AG04449 (cell line): ENCODE results near the gene FXYD3.

ENCODE experiments used
- CTCF ChIA-PET: fragments of 350-600 bp; formaldehyde crosslinking; extraction: SDS; loops from one replicate; lab custom pipeline; 2021; ENCODE audit warnings: antibody characterized with exemption; lab: Yijun Ruan, JAX
- POLR2A ChIA-PET: fragments of 400-600, 350-600 bp; formaldehyde crosslinking; extraction: SDS; loops from one replicate; lab custom pipeline; 2020; ENCODE audit warnings: antibody characterized with exemption, inconsistent platforms; lab: Yijun Ruan, JAX
- DNase-seq: peaks from one replicate; pipeline ENCODE4 v3.0.0-alpha.2; 2010; ENCODE audit warnings: low read depth, low spot score
- H3K4me3 ChIP-seq: 2 replicates; pipeline ENCODE4 v1.5.1; 2011; ENCODE audit warnings: low read depth, mild to moderate bottlenecking, control low read depth, low read length
- TF ChIP-seq, protein P1 (sequence below): IDR thresholded peaks from one replicate; pipeline ENCODE4 v1.5.1; 2011; ENCODE audit warnings: mild to moderate bottlenecking, moderate library complexity, low read length, control low read depth, inconsistent platforms; ENCODE audit not compliant: insufficient read depth; ENCODE audit errors: missing control alignments

Gene FXYD3

DNA sequence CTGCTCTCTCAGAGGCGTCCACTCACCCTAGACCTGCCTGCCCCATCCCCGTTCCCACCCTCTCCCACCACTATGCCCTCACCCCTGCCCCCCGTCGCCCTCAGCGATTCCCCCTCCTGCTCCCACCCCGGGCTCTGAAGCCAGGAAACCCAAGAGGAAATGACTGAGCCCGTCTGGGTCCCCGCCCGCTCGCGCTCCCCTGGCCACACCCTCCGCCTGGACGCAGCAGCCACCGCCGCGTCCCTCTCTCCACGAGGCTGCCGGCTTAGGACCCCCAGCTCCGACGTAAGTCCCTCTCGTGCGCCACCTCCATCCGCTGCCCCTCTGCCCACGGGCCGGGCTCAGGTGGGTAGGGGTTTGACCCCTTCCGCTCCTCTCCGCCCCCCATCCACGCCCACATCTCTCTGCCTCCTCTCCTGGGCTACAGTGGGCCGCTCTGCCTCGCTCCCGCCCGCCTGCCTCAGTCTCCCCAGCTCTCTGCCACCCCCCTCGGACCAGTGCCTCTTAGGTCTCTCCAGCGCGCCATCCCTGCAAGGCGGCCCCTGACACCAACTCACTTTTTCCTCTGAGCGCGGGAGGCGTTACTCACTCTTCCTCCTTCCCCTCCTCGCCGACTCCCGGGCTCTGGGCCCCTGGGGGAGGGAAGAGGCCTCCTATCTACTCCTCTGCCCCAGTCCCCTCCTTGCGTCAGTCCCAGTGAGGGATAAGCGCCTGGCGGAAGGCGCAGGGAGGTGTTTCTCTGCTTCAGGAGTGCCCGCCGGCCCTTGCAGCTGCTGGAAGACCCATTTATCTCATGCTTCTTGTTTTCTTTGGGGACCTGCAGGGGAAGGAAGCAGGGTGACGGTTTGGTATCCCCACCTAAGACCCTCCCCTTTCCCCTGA, 39.1 kb downstream of the FXYD3 start, which contains the start of gene FXYD5:
FXYD5 (plus strand) TSS at position 211 of the 882 bp plus-strand sequence. CDS start 816 bp downstream, outside the sequence.
- ChIA-PET CTCF (interaction anchor here (0.9 to 6.5 kb wide), 15 partner anchors 8 to 115 kb away, joined by 3 to 104 read pairs (median 6); partner anchors contain the start of genes FXYD3, FXYD7 and LGI4), POLR2A (interaction anchor here (2.0 kb wide), 1 partner anchor 13 kb away, joined by 10 read pairs; no protein-coding TSS in a partner anchor)
- DNase-seq, result peak; percentile 29
- peak within 1 kb of the TSS; percentile 89 for H3K4me3 ChIP-seq
- TF ChIP-seq, protein P1, sequence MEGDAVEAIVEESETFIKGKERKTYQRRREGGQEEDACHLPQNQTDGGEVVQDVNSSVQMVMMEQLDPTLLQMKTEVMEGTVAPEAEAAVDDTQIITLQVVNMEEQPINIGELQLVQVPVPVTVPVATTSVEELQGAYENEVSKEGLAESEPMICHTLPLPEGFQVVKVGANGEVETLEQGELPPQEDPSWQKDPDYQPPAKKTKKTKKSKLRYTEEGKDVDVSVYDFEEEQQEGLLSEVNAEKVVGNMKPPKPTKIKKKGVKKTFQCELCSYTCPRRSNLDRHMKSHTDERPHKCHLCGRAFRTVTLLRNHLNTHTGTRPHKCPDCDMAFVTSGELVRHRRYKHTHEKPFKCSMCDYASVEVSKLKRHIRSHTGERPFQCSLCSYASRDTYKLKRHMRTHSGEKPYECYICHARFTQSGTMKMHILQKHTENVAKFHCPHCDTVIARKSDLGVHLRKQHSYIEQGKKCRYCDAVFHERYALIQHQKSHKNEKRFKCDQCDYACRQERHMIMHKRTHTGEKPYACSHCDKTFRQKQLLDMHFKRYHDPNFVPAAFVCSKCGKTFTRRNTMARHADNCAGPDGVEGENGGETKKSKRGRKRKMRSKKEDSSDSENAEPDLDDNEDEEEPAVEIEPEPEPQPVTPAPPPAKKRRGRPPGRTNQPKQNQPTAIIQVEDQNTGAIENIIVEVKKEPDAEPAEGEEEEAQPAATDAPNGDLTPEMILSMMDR, result no peak

DNA sequence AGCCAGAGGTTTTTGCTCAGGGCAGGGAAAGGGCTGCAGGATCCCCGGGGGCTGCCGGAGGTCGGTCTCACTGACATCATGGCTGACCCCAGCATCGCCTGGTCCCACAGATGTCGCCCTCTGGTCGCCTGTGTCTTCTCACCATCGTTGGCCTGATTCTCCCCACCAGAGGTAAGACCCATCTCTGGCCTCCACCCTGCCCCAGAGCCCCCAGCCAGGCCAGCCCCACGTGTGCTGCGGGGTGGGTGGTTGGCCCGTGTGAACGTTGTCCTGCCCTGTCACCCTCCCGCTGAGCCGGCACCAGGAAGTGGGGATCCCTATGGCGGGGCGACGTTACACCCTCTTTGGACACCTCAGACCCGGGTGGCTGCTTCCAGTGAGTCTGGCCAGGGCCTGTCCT, 39.8 kb downstream of the FXYD3 start:
- TF ChIP-seq, protein P1, result no peak
- peak overlapping the region; percentile 89 for H3K4me3 ChIP-seq
- ChIA-PET POLR2A (interaction anchor here (2.0 kb wide), 1 partner anchor 14 kb away, joined by 10 read pairs; no protein-coding TSS in a partner anchor), CTCF (interaction anchor here (0.7 to 6.5 kb wide), 4 partner anchors 13 to 86 kb away, joined by 3 to 104 read pairs (median 14); partner anchors contain the start of genes FXYD7 and LGI4)
- no peak for DNase-seq

DNA sequence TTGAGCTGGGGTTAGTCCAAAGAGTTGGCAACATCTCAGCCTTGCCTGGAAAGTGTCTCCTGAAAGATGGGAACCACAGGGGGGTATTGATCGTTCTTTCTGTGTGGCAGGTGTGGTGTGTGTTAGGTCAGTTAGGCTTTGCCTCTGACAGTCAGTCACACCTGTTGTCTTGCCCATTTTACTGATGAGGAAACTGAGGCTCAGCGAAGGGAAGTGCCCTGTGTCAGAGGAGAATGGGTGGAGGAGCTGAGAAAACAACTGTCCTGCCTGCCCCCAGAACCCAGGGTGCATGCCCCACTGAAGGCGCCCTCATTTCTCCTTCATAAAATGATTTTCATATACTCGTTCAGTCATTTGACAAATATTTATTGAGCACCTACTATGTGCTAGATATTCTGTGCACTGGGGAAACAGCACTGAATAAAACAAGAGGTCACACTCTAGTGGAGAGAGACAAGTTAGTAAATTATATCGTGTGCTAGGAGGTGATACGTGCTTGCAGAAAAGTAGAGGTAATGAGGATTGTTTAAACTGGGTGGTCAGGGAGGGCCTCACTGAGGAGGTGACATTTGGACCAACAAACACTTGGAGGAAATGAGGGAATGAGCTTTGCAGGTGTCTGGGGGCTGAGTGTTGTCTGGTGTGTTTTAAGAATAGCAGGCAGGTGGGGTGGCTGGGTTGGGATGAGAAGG, 40.5 kb downstream of the FXYD3 start:
- TF ChIP-seq, protein P1, result no peak
- CTCF ChIA-PET, result interaction anchor here (0.7 to 6.5 kb wide), 2 partner anchors 13 to 63 kb away, joined by 3 to 104 read pairs; partner anchors contain the start of gene FXYD7
- peak overlapping the region; percentile 89 for H3K4me3 ChIP-seq
- DNase-seq, result no peak
- POLR2A ChIA-PET, result no interaction called here

DNA sequence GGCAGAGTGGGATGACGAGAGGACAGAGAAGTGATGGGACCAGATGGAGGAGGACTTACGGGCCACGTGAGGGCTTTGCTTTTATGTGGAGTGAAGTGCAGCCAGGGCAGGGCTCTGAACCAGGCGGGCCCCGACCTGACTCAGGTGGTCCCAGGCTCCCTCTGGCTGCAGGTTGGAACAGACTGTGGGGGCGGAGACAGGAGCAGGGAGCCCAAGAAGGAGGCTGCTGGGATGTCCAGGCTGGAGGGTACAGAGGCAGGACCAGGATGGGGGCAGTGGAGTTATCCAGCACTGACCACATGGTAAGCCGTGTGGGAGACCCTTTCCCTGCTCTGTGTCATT, 41.0 kb downstream of the FXYD3 start:
- H3K4me3 ChIP-seq, result no peak overlapping the region
- TF ChIP-seq, protein P1, result no peak
- POLR2A ChIA-PET, result interaction anchor here (0.6 kb wide), 1 partner anchor 446 kb away, joined by 3 read pairs; no protein-coding TSS in a partner anchor
- no peak for DNase-seq
- CTCF ChIA-PET, result interaction anchor here (0.6 to 6.5 kb wide), 2 partner anchors 8 to 14 kb away, joined by 3 to 104 read pairs; partner anchors contain the start of gene FXYD7

DNA sequence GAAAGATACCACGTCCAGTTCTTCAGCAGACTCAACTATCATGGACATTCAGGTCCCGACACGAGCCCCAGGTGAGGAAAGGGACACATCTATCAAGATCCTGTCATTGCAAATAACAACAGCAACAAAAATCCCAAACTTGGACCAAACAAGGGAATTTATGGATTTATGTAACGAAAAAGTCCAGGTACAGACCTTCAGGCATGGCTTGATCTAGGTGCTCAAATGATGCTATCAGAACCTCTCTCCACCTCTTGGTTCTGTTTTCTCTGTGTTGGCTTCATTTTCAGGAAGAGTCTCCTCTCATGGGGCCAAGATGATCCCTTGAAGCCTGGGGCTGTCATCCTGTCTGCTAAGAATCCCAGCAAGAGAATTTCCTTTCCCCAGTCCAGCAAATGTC, 41.8 kb downstream of the FXYD3 start:
- no peak overlapping the region for H3K4me3 ChIP-seq
- no peak for DNase-seq
- ChIA-PET POLR2A (no interaction called here), CTCF (interaction anchor here (1.3 kb wide), 1 partner anchor 91 kb away, joined by 3 read pairs; no protein-coding TSS in a partner anchor)
- TF ChIP-seq, protein P1, result no peak
